Forelimb muscle (tissue), 1 donor: ENCODE measurements around the gene OCEL1. TPM values are rescaled to one million over a fixed set of nuclear protein-coding genes. Genes with fewer than 3 reads are reported as not detected.

Source experiments
- DNase-seq: peaks from one replicate; pipeline ENCODE4 v3.0.0-alpha.2; 2013; ENCODE audit warnings: low read depth
- polyA plus RNA-seq: library from polyadenylated mRNA; unstranded; fragments of 120-200 nt; gene quantifications from one replicate; pipeline ENCODE4 v1.2.1, GENCODE V29; 2013; ENCODE audit not compliant: insufficient read length

The OCEL1 gene
- polyA plus RNA-seq, 1 donor, result 8.8 TPM

GRCh38 chr19:17210296-17210695, 15.7 kb upstream of the OCEL1 start:
- DNase-seq, result no peak

GRCh38 chr19:17211547-17212446, 14.2 kb upstream of the OCEL1 start:
- no peak for DNase-seq

GRCh38 chr19:17213334-17213733, 12.7 kb upstream of the OCEL1 start:
- no peak for DNase-seq

GRCh38 chr19:17214508-17215126, 11.4 kb upstream of the OCEL1 start:
- no peak for DNase-seq

- peak; percentile 79 for DNase-seq
Measured at GRCh38 chr19:17215127-17215971, 10.7 kb upstream of the OCEL1 start, which contains the start of gene USE1. USE1 (plus strand) TSS chr19:17215357; CDS start chr19:17215406, 49 bp downstream.

- DNase-seq, result no peak
Measured at GRCh38 chr19:17216058-17216670, 9.9 kb upstream of the OCEL1 start.

GRCh38 chr19:17219286-17219685, 6.7 kb upstream of the OCEL1 start:
- DNase-seq, result no peak

- DNase-seq, result no peak
Measured at GRCh38 chr19:17220207-17220758, 5.7 kb upstream of the OCEL1 start.

GRCh38 chr19:17225053-17225452, 973 bp upstream of the OCEL1 start:
- DNase-seq, result no peak

GRCh38 chr19:17227798-17228367, 1.9 kb downstream of the OCEL1 start:
- no peak for DNase-seq

GRCh38 chr19:17229890-17230289, 3.9 kb downstream of the OCEL1 start:
- no peak for DNase-seq

GRCh38 chr19:17232258-17232657, 6.2 kb downstream of the OCEL1 start:
- DNase-seq, result no peak

GRCh38 chr19:17234911-17235299, 8.9 kb downstream of the OCEL1 start:
- no peak for DNase-seq

GRCh38 chr19:17235300-17235970, 9.4 kb downstream of the OCEL1 start:
- peak; percentile 51 for DNase-seq

GRCh38 chr19:17235971-17236777, 10.1 kb downstream of the OCEL1 start:
- no peak for DNase-seq

- DNase-seq, result no peak
Measured at GRCh38 chr19:17236811-17237543, 11.0 kb downstream of the OCEL1 start.

- DNase-seq, result no peak
Measured at GRCh38 chr19:17237747-17238706, 12.0 kb downstream of the OCEL1 start.
